Putamen (tissue), 1 donor: Measurements from ENCODE around the gene ADARB2.

Experiments used
- DNase-seq: peaks from one replicate; pipeline ENCODE4 v3.0.0-alpha.2; 2016; ENCODE audit warnings: low spot score

Gene ADARB2

GRCh38 chr10:1612908-1613307, 124.4 kb downstream of the ADARB2 start:
- no peak for DNase-seq

- DNase-seq = no peak
Measured at GRCh38 chr10:1611936-1612550, 125.3 kb downstream of the ADARB2 start.

- no peak for DNase-seq
Measured at GRCh38 chr10:1610986-1611770, 126.1 kb downstream of the ADARB2 start.

GRCh38 chr10:1609648-1609970, 127.7 kb downstream of the ADARB2 start:
- DNase-seq = no peak

- no peak for DNase-seq
Measured at GRCh38 chr10:1608851-1609647, 128.3 kb downstream of the ADARB2 start.

- no peak for DNase-seq
Measured at GRCh38 chr10:1608408-1608807, 128.9 kb downstream of the ADARB2 start.

GRCh38 chr10:1607466-1607865, 129.9 kb downstream of the ADARB2 start:
- no peak for DNase-seq

- no peak for DNase-seq
Measured at GRCh38 chr10:1605999-1606940, 131.1 kb downstream of the ADARB2 start.

GRCh38 chr10:1605121-1605520, 132.2 kb downstream of the ADARB2 start:
- DNase-seq = no peak

- no peak for DNase-seq
Measured at GRCh38 chr10:1604246-1604645, 133.1 kb downstream of the ADARB2 start.

- DNase-seq = no peak
Measured at GRCh38 chr10:1603181-1603580, 134.1 kb downstream of the ADARB2 start.

GRCh38 chr10:1602037-1602484, 135.3 kb downstream of the ADARB2 start:
- no peak for DNase-seq

- no peak for DNase-seq
Measured at GRCh38 chr10:1601406-1601805, 135.9 kb downstream of the ADARB2 start.

- DNase-seq = no peak
Measured at GRCh38 chr10:1600861-1601260, 136.5 kb downstream of the ADARB2 start.

GRCh38 chr10:1598393-1599153, 138.8 kb downstream of the ADARB2 start:
- no peak for DNase-seq

- DNase-seq = no peak
Measured at GRCh38 chr10:1597370-1598146, 139.8 kb downstream of the ADARB2 start.

- no peak for DNase-seq
Measured at GRCh38 chr10:1596482-1597099, 140.7 kb downstream of the ADARB2 start.

GRCh38 chr10:1595726-1596125, 141.6 kb downstream of the ADARB2 start:
- no peak for DNase-seq

GRCh38 chr10:1595242-1595600, 142.1 kb downstream of the ADARB2 start:
- no peak for DNase-seq
